CD4-positive, alpha-beta T cell (primary cell): ENCODE data around the gene MTFMT. TPM values are rescaled to one million over a fixed set of nuclear protein-coding genes. Genes with fewer than 3 reads are reported as not detected.

Experiments
- ATAC-seq: fragments of 200-7000 bp; cut with Tn5 transposase; one replicate; pipeline ENCODE4 v1.10.0; 2022; ENCODE audit warnings: mild to moderate bottlenecking; ENCODE audit not compliant: poor library complexity
- CTCF ChIA-PET: fragments of 350-600 bp; sonication (Branson Sonifier 250); formaldehyde crosslinking; loops from one replicate; lab custom pipeline; 2021; ENCODE audit warnings: antibody characterized with exemption, inconsistent platforms; lab: Charles Lee
- POLR2A ChIA-PET: fragments of 350-600 bp; sonication (Branson Sonifier 250); formaldehyde crosslinking; loops from one replicate; lab custom pipeline; 2021; ENCODE audit warnings: antibody characterized with exemption, inconsistent platforms; lab: Charles Lee
- DNase-seq, 14 experiments: peaks; one replicate each; pipeline ENCODE4 v3.0.0-alpha.2; 2013 to 2020; ENCODE audit warnings: mixed read lengths in 2 of 14
- H3K27ac ChIP-seq, 2 donors: one replicate each; pipeline versions ENCODE4 v1.5.1 to v1.7.0; 2013; ENCODE audit warnings: low read length in 2 of 2, low read depth in 1 of 2, mild to moderate bottlenecking in 1 of 2
- H3K27me3 ChIP-seq, 2 experiments: 1 replicate in 1 of 2; 2 replicates in 1 of 2; pipeline versions ENCODE4 v1.6.1 to v1.7.0; 2013; ENCODE audit warnings: low read length in 2 of 2, control low read depth in 1 of 2, mild to moderate bottlenecking in 1 of 2, moderate library complexity in 1 of 2; ENCODE audit not compliant: insufficient read depth in 2 of 2, control insufficient read depth in 1 of 2
- H3K36me3 ChIP-seq: one replicate; pipeline ENCODE4 v1.6.1; 2013; ENCODE audit warnings: low read length, control low read depth; ENCODE audit not compliant: insufficient read depth
- H3K4me1 ChIP-seq: one replicate; pipeline ENCODE4 v1.6.1; 2013; ENCODE audit warnings: low read length, control low read depth; ENCODE audit not compliant: insufficient read depth
- H3K4me3 ChIP-seq: one replicate; pipeline ENCODE4 v1.5.1; 2013; ENCODE audit warnings: mild to moderate bottlenecking, low read length, moderate library complexity
- H3K9me3 ChIP-seq, 2 experiments: 1 replicate in 1 of 2; 2 replicates in 1 of 2; pipeline versions ENCODE4 v1.6.1 to v1.7.0; 2013; ENCODE audit warnings: low read length in 2 of 2, mild to moderate bottlenecking in 2 of 2, control low read depth in 1 of 2, moderate library complexity in 1 of 2; ENCODE audit not compliant: control insufficient read depth in 1 of 2, insufficient read depth in 1 of 2
- H3K27ac Mint-ChIP-seq: one replicate; pipeline ENCODE4 v1.8.0; 2020; ENCODE audit warnings: mixed read lengths
- H3K27me3 Mint-ChIP-seq: one replicate; pipeline ENCODE4 v1.8.0; 2021; ENCODE audit warnings: mixed read lengths
- H3K36me3 Mint-ChIP-seq: one replicate; pipeline ENCODE4 v1.8.0; 2021; ENCODE audit warnings: low read depth, mixed read lengths
- H3K4me1 Mint-ChIP-seq: one replicate; pipeline ENCODE4 v1.8.0; 2021; ENCODE audit warnings: low read depth, mixed read lengths
- H3K4me3 Mint-ChIP-seq: one replicate; pipeline ENCODE4 v1.8.0; 2020; ENCODE audit warnings: mild to moderate bottlenecking, mixed read lengths
- H3K9me3 Mint-ChIP-seq: one replicate; pipeline ENCODE4 v1.8.0; 2020; ENCODE audit warnings: mixed read lengths
- CTCF ChIP-seq: fragments of 200-600 bp; IDR thresholded peaks from one replicate; pipeline ENCODE4 v1.8.0; 2022; ENCODE audit warnings: antibody characterized with exemption, mild to moderate bottlenecking
- intact Hi-C, 2 experiments: fragments of 100-400 bp; cut with DNase I in 1 of 2; cut with micrococcal nuclease in 1 of 2; formaldehyde crosslinking; loops; one replicate each; pipeline versions ENCODE4 v1.15.1 to v1.9.0; 2023 to 2025; cut with DNase I, micrococcal nuclease
- total RNA-seq, 174 experiments: library from RNA in 2 of 174; stranded (reverse) in 2 of 174; gene quantifications; one replicate each; pipeline ENCODE4 v1.2.3 and lab custom pipeline; 2021 to 2026

The MTFMT gene
- total RNA-seq, 2 experiments from 2014 or later: 3.4 to 5.8 TPM

GRCh38 chr15:64951777-64952418 lies 77.5 kb downstream of the MTFMT start:
- H3K4me1 Mint-ChIP-seq: peaks cover 4% of the 10 kb centered on the region

More at GRCh38 chr15:64951777-64952418, 77.5 kb downstream of the MTFMT start:
- H3K36me3 Mint-ChIP-seq: peaks cover 10% of the 10 kb centered on the region
- H3K4me3 Mint-ChIP-seq: no peak overlapping the region
- H3K9me3 Mint-ChIP-seq: no peaks in the 10 kb centered on the region
- no peak for DNase-seq
- Histone ChIP-seq H3K36me3 (peaks cover 11% of the 10 kb centered on the region), H3K4me1 (no peaks in the 10 kb centered on the region), H3K9me3 (no peaks in the 10 kb centered on the region), H3K27me3 (no peaks in the 10 kb centered on the region), H3K4me3 (no peak overlapping the region), H3K27ac (no peak overlapping the region)
- H3K27me3 Mint-ChIP-seq: no peaks in the 10 kb centered on the region
- POLR2A ChIA-PET: no interaction called here
- TF ChIP-seq CTCF: peak; percentile 10
- peak overlapping the region; percentile 44 for H3K27ac Mint-ChIP-seq
- CTCF ChIA-PET: no interaction called here
- no peak for ATAC-seq
- intact Hi-C loops: no loop called here

Other genes with a start within 250 kb of the MTFMT start
- under 1 TPM; 0.22 to 0.27 TPM for gene PIF1, start 204.0 kb downstream of the MTFMT start, total RNA-seq
- gene PLEKHO2, start 187.7 kb downstream of the MTFMT start, total RNA-seq: 1 to 10 TPM; 5.6 to 5.9 TPM
- 1 to 10 TPM in 1 of 2 experiments, under 1 TPM in 1; 0.95 to 1.9 TPM for gene ANKDD1A, start 117.7 kb downstream of the MTFMT start, total RNA-seq
- gene SPG21, start 39.7 kb downstream of the MTFMT start, total RNA-seq: 10 to 100 TPM; 29.4 to 32.7 TPM
- gene SLC51B, start 15.7 kb upstream of the MTFMT start, total RNA-seq: not detected
- gene RASL12, start 38.4 kb upstream of the MTFMT start, total RNA-seq: not detected
- not detected for gene KBTBD13, start 47.1 kb upstream of the MTFMT start, total RNA-seq
- gene UBAP1L, start 85.6 kb upstream of the MTFMT start, total RNA-seq: 1 to 10 TPM; 7.2 TPM
- gene PDCD7, start 104.2 kb upstream of the MTFMT start, total RNA-seq: 10 to 100 TPM; 15.6 to 17.7 TPM
- gene CLPX, start 155.7 kb upstream of the MTFMT start, total RNA-seq: 10 to 100 TPM; 29.1 to 36.3 TPM
- under 1 TPM; 0.31 to 0.33 TPM for gene CILP, start 181.8 kb upstream of the MTFMT start, total RNA-seq